HG02588 (cell line): ENCODE data around the gene TAOK1.
A peak's percentile ranks its signal among the peaks of the same experiment; 100 is the strongest.

ENCODE experiments used
- ATAC-seq: cut with Tn5 transposase; IDR thresholded peaks from one replicate; pipeline ENCODE4 v1.9.1; 2021; ENCODE audit warnings: mild to moderate bottlenecking, moderate library complexity; ENCODE audit not compliant: unreplicated experiment

TAOK1 gene

GRCh38 chr17:29579866-29580771, 190.0 kb downstream of the TAOK1 start:
- ATAC-seq: peak; percentile 78

- ATAC-seq: no peak
These were observed 191.6 kb downstream of the TAOK1 start for GRCh38 chr17:29581583-29582253.

- no peak for ATAC-seq
These were observed 192.1 kb downstream of the TAOK1 start for GRCh38 chr17:29582254-29582765.

- no peak for ATAC-seq
These were observed 192.6 kb downstream of the TAOK1 start for GRCh38 chr17:29582772-29583171.

GRCh38 chr17:29583324-29584248, 193.4 kb downstream of the TAOK1 start:
- no peak for ATAC-seq

GRCh38 chr17:29584452-29585079, 194.4 kb downstream of the TAOK1 start:
- no peak for ATAC-seq

GRCh38 chr17:29585080-29585751, 195.1 kb downstream of the TAOK1 start:
- no peak for ATAC-seq

- ATAC-seq: no peak
These were observed 196.7 kb downstream of the TAOK1 start for GRCh38 chr17:29586676-29587469.

- no peak for ATAC-seq
These were observed 197.4 kb downstream of the TAOK1 start for GRCh38 chr17:29587591-29587990.

GRCh38 chr17:29588017-29588561, 197.9 kb downstream of the TAOK1 start:
- no peak for ATAC-seq

- peak; percentile 9 for ATAC-seq
These were observed 198.6 kb downstream of the TAOK1 start for GRCh38 chr17:29588562-29589411.

- ATAC-seq: peak; percentile 58
These were observed 199.6 kb downstream of the TAOK1 start, which contains the start of gene GIT1 for GRCh38 chr17:29589524-29590410. Gene GIT1, minus strand, starts transcription at chr17:29589648. Its CDS starts 270 bp downstream, at chr17:29589378.

- no peak for ATAC-seq
These were observed 200.4 kb downstream of the TAOK1 start for GRCh38 chr17:29590411-29591145.

- ATAC-seq: no peak
These were observed 201.1 kb downstream of the TAOK1 start for GRCh38 chr17:29591146-29591736.

GRCh38 chr17:29591737-29592608, 201.8 kb downstream of the TAOK1 start:
- ATAC-seq: no peak
